ENCODE measurements around the gene CAMTA1. TPM values are rescaled to one million over a fixed set of nuclear protein-coding genes. Genes with fewer than 3 reads are reported as not detected.

Gene CAMTA1
- total RNA-seq, 1 experiment from 2014 or later: 82.2 TPM

DNA sequence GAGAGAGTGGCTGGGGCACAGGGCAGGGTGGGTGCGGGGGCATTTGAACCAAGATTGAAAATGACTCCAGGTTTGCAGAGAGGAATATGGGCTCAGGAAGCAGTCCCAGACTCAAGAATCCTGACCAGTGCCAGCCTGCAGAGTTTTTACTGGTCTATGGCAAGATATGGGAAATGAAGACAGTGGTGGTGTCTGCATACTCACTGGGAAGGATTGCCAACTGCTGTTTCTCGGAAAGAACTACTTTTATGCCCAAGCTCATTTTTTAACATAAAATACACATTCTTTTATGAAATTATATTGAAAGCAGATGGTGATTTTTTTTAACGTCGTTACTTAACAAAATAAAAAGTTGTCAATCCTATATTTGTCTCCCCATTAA is 401.8 kb downstream of the CAMTA1 start:
- in situ Hi-C loops (cut with HindIII; ENCODE audit: low pct_unique_long_range_greater_than_20kb, low sequenced_read_pairs): no loop called here
- Histone ChIP-seq H3K4me1 (ENCODE audit: control insufficient read depth, insufficient read depth, low read length) (no peaks in the 10 kb centered on the region), H3K36me3 (ENCODE audit: control insufficient read depth, insufficient read depth, low read length) (no peaks in the 10 kb centered on the region), H3K27ac (ENCODE audit: low read length) (no peak overlapping the region), H3K9me3 (ENCODE audit: control insufficient read depth, insufficient read depth, low read depth, low read length) (no peaks in the 10 kb centered on the region), H3K4me3 (ENCODE audit: low read depth in 2 of 2, low read length in 2 of 2) (no peak overlapping the region), H3K27me3 (ENCODE audit: control insufficient read depth, insufficient read depth, low read length) (peaks cover 4% of the 10 kb centered on the region; the same call in 1 of the 2 replicates)
- ChIA-PET CTCF (no interaction called here), POLR2A (no interaction called here)
- intact Hi-C loops (cut with micrococcal nuclease; ENCODE audit: unreplicated experiment): no loop called here
- TF ChIP-seq TCF7L2 (IDR thresholded peaks at IDR 0.05; ENCODE audit: low read depth, low read length) (no peak), POLR2AphosphoS5 (IDR thresholded peaks at IDR 0.05; ENCODE audit: low read depth, low read length) (no peak), SIN3A (IDR thresholded peaks at IDR 0.05; ENCODE audit: borderline replicate concordance, insufficient read depth, low read depth, low read length) (no peak)
- TF ChIP-seq, protein P1, sequence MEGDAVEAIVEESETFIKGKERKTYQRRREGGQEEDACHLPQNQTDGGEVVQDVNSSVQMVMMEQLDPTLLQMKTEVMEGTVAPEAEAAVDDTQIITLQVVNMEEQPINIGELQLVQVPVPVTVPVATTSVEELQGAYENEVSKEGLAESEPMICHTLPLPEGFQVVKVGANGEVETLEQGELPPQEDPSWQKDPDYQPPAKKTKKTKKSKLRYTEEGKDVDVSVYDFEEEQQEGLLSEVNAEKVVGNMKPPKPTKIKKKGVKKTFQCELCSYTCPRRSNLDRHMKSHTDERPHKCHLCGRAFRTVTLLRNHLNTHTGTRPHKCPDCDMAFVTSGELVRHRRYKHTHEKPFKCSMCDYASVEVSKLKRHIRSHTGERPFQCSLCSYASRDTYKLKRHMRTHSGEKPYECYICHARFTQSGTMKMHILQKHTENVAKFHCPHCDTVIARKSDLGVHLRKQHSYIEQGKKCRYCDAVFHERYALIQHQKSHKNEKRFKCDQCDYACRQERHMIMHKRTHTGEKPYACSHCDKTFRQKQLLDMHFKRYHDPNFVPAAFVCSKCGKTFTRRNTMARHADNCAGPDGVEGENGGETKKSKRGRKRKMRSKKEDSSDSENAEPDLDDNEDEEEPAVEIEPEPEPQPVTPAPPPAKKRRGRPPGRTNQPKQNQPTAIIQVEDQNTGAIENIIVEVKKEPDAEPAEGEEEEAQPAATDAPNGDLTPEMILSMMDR (IDR thresholded peaks at IDR 0.05): no peak
- TF ChIP-seq, protein P2, sequence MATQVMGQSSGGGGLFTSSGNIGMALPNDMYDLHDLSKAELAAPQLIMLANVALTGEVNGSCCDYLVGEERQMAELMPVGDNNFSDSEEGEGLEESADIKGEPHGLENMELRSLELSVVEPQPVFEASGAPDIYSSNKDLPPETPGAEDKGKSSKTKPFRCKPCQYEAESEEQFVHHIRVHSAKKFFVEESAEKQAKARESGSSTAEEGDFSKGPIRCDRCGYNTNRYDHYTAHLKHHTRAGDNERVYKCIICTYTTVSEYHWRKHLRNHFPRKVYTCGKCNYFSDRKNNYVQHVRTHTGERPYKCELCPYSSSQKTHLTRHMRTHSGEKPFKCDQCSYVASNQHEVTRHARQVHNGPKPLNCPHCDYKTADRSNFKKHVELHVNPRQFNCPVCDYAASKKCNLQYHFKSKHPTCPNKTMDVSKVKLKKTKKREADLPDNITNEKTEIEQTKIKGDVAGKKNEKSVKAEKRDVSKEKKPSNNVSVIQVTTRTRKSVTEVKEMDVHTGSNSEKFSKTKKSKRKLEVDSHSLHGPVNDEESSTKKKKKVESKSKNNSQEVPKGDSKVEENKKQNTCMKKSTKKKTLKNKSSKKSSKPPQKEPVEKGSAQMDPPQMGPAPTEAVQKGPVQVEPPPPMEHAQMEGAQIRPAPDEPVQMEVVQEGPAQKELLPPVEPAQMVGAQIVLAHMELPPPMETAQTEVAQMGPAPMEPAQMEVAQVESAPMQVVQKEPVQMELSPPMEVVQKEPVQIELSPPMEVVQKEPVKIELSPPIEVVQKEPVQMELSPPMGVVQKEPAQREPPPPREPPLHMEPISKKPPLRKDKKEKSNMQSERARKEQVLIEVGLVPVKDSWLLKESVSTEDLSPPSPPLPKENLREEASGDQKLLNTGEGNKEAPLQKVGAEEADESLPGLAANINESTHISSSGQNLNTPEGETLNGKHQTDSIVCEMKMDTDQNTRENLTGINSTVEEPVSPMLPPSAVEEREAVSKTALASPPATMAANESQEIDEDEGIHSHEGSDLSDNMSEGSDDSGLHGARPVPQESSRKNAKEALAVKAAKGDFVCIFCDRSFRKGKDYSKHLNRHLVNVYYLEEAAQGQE (IDR thresholded peaks at IDR 0.05; ENCODE audit: insufficient read depth in 1 of 2, low read depth in 2 of 2, low read length in 1 of 2): no peak
- BruUV-seq (replicated peaks): no TSS peak
- ATAC-seq (no peak), DNase-seq (ENCODE audit: low read depth, low spot score) (no peak)

DNA sequence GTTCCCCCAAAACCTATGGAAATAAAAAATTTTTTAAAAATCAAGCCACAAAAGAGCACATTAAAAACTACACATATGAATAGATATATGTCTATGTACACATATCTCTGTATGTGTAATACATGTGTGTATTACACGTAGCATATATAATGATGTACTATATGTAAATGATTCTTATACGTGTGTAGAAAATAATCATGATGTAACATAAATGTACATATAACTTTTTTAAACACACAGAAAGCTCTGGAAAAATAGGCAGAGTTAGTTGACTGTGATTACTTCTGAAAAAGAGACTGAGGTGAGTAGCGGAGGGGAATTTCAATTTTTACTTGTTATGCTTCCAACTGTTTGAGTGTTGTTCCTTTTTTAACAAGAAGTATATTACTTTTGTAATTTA is 405.0 kb downstream of the CAMTA1 start:
- in situ Hi-C loops (cut with HindIII; ENCODE audit: low pct_unique_long_range_greater_than_20kb, low sequenced_read_pairs): no loop called here
- no TSS peak for BruUV-seq (replicated peaks)
- no peak for ATAC-seq
- DNase-seq (ENCODE audit: low read depth, low spot score): no peak
- ChIA-PET POLR2A (no interaction called here), CTCF (no interaction called here)
- Histone ChIP-seq H3K4me3 (ENCODE audit: low read depth in 2 of 2, low read length in 2 of 2) (no peak overlapping the region), H3K27ac (ENCODE audit: low read length) (no peak overlapping the region), H3K4me1 (ENCODE audit: control insufficient read depth, insufficient read depth, low read length) (no peaks in the 10 kb centered on the region), H3K36me3 (ENCODE audit: control insufficient read depth, insufficient read depth, low read length) (no peaks in the 10 kb centered on the region), H3K27me3 (ENCODE audit: control insufficient read depth, insufficient read depth, low read length) (peaks cover 4% of the 10 kb centered on the region; the same call in 1 of the 2 replicates), H3K9me3 (ENCODE audit: control insufficient read depth, insufficient read depth, low read depth, low read length) (no peaks in the 10 kb centered on the region)
- TF ChIP-seq, protein P1 (IDR thresholded peaks at IDR 0.05): no peak
- no peak for TF ChIP-seq SIN3A (IDR thresholded peaks at IDR 0.05; ENCODE audit: borderline replicate concordance, insufficient read depth, low read depth, low read length)
- no peak for TF ChIP-seq TCF7L2 (IDR thresholded peaks at IDR 0.05; ENCODE audit: low read depth, low read length)
- TF ChIP-seq, protein P2 (IDR thresholded peaks at IDR 0.05; ENCODE audit: insufficient read depth in 1 of 2, low read depth in 2 of 2, low read length in 1 of 2): no peak
- no peak for TF ChIP-seq POLR2AphosphoS5 (IDR thresholded peaks at IDR 0.05; ENCODE audit: low read depth, low read length)
- intact Hi-C loops (cut with micrococcal nuclease; ENCODE audit: unreplicated experiment): no loop called here
